Stimulated activated CD8-positive, alpha-beta memory T cell treated with anti-CD3 and anti-CD28 coated beads, Interleukin-12 subunit alpha, Interleukin-12 subunit beta, amount 100 ng/mL, for 24 hours (primary cell): Measurements from ENCODE around the gene JAK3.
"Not testable (repeated sequence)": the region's sequence is repeated elsewhere in the genome, so short reads cannot be mapped to it uniquely, and the experiment has no call there.

Source experiments
- DNase-seq: peaks from one replicate; pipeline ENCODE4 v3.0.0-alpha.2; 2020; ENCODE audit errors: extremely low read depth

Gene JAK3

DNA sequence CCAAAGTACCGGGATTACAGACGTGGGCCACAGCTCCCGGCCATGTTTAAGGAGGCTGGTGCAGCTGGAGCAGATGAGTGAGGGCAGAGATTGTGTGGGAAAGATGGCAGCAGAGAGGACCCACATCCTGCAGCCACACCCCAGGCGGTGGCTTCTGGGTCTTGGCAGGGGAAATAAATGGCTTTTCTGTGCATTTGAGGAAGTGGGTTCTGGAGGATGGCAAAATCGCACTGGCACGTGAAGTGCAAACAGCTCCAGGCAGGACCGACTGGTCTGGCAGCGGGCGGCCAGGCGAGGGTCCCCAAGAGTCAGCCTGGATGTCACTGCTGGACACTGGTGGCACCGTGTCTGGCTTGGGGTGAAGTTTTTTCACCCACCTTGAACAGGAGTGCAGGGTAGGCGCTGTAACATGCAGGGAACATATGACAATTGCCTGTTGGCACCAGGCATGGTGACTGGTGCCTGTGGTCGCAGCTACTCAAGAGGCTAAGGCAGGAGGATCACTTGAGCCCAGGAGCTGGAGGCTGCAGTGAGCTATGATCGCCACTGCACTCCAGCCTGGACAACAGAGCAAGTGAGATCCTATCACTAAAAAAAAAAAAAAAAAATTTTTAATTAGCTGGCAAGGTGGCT lies 44.4 kb downstream of the JAK3 start:
- DNase-seq: no peak

GRCh38 chr19:17802137-17802858 lies 45.5 kb downstream of the JAK3 start:
- no peak for DNase-seq

- DNase-seq: not testable (repeated sequence)
Observed at GRCh38 chr19:17798599-17798998, 49.2 kb downstream of the JAK3 start.

- DNase-seq: no peak
Observed at GRCh38 chr19:17797424-17798201, 50.2 kb downstream of the JAK3 start.

DNA sequence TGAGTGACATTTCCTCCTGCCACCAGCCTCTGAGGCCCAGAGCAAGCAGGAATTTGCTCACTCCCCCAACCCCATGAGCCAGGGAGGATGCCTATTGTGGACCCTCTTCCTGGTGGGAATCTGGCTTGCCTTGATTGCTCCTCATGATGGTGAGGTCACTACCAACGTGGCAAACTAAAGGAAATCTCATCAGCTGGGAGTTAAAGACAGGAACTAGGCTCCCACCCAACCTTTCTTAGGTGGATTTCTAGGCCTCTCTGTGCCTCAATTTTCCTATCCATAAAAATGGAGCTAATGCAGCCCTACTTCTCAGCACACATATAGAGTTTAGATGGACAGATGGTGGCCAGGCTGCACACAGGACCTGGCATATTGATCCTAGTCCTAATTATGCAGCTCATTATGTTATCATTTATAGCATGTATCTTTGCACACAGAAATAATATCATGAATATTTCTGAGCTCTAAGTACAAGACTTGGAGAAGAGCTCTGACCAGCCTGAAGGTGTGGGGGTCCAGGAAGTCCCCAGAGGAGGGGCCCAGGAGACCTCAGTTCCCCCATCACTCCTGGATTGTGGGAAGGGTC lies 50.9 kb downstream of the JAK3 start:
- DNase-seq: no peak

- no peak for DNase-seq
Observed at GRCh38 chr19:17796013-17796837, 51.6 kb downstream of the JAK3 start.

GRCh38 chr19:17795495-17795856 lies 52.3 kb downstream of the JAK3 start:
- DNase-seq: no peak

- DNase-seq: no peak
Observed at GRCh38 chr19:17794731-17795494, 52.9 kb downstream of the JAK3 start, which contains the start of gene B3GNT3. B3GNT3 (plus strand) TSS chr19:17795138; CDS start chr19:17807808, 12,670 bp downstream.

DNA sequence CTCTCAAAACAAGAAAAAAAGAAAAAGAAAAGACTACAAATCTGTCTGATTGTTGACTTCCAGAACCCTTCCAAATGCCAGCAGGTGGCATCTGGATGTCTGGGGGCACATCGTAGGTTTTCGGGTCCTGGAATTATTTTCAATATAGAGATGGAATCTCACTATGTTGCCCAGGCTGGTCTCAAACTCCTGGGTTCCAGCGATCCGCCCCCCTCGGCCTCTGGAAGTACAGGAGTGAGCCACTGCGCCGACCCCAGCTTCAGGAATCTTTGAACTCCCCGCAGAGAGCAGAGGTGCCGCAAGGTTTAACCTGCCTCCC lies 53.4 kb downstream of the JAK3 start:
- DNase-seq: no peak

DNA sequence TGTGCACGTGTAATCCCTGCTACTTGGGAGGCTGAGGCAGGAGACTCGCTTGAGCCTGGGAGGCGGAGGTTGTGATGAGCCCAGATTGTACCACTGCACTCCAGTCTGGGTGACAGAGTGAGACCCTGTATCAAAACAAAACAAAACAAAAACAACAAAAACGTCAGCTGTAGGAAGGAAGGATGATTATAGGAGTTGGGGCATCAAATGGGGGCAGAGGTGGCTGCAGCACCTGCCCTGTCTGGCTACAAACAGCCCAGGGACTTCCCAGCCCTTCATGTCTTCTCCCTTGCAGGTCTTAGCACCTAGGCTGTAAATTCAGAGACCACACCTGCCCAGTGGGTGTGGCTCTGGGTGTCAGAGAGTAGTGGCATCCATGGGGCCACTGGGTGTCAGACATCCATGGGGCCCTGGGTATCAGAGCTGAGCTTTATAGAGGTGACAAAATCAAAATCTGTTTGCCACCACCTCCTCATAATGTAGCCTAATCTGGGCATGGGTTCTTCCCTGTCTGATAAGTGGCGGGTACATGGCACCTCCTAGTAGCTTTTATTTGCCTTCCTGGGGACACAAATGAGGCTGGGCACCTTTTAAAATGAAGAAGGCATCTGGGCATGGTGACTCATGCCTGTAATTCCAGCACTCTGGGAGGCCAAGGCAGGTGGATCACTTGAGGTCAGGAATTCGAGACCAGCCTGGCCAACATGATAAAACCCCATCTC lies 57.6 kb downstream of the JAK3 start:
- no peak for DNase-seq

DNA sequence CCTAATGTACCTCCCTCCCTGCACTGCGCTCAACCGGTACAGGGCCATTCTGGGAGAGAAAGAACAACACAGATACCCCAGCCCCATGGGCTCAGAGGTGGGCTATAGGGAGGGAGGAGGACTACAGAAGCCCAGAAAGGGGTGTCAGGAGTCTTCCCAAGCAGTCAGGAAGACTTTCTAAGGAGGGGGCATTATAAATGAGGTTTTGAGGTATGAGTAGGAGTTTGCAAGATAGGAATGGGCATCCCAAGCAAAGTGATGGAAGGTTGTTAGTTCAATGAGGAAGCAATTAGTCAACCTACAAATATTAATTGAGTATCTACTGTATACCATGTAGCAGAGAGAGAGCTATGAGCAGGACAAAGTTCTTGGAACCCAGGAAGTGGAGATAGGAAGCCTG lies 59.1 kb downstream of the JAK3 start:
- DNase-seq: no peak

GRCh38 chr19:17787274-17787913 lies 60.4 kb downstream of the JAK3 start:
- no peak for DNase-seq

DNA sequence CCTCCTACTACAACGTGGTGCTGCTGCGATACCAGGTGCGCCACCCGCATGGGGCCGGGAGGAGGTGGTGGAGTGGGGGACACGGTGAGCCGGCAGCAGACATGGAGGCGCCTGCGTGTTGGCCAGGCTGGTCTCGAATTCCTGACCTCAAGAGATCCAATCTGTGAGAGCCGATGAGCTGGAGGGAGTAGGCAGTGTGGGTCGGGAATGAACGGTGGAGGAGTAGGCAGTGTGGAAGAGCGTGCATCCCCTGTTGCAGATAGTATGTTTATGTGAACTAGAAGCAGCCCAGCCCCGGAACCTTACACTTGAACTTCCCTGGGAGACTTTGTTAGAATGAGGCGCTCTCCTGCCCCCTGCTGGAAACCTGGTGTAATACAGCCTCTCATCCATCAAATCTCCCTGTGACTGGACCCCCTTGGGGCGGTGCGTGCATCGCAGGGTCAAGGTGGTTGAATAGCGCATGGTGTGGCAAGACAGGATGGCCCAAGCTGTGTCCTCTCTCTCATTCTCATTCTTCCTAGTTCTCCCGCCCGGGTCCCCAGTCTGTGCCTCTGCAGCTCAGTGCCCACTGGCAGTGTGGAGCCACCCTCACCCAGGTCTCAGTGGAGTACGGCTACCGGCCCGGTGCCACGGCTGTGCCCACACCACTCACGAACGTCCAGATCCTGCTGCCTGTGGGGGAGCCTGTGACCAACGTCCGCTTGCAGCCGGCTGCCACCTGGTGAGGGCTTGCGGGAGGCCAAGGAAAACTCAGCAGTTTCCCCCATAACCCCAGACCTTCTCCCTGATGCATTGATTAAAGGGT lies 63.4 kb downstream of the JAK3 start:
- DNase-seq: no peak

DNA sequence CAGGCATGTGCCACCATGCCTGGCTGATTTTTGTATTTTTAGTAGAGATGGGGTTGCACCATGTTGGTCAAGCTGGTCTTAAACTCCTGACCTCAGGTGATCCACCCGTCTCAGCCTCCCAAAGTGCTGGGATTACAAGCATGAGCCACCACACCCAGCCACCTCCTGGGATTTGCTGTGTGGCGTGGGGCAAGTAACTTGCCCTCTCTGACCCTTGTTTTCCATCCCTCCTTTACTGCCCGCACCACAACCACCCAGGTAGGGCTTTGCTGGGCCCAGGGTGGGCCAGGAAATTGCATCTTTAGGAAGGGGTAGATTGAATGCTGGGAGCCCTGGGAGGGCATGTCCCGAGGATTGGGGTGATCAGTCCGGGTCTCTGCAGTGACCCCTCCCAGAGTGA lies 64.1 kb downstream of the JAK3 start:
- DNase-seq: not testable (repeated sequence)

GRCh38 chr19:17780781-17781180 lies 67.0 kb downstream of the JAK3 start:
- DNase-seq: no peak

GRCh38 chr19:17778968-17779929 lies 68.5 kb downstream of the JAK3 start:
- no peak for DNase-seq

DNA sequence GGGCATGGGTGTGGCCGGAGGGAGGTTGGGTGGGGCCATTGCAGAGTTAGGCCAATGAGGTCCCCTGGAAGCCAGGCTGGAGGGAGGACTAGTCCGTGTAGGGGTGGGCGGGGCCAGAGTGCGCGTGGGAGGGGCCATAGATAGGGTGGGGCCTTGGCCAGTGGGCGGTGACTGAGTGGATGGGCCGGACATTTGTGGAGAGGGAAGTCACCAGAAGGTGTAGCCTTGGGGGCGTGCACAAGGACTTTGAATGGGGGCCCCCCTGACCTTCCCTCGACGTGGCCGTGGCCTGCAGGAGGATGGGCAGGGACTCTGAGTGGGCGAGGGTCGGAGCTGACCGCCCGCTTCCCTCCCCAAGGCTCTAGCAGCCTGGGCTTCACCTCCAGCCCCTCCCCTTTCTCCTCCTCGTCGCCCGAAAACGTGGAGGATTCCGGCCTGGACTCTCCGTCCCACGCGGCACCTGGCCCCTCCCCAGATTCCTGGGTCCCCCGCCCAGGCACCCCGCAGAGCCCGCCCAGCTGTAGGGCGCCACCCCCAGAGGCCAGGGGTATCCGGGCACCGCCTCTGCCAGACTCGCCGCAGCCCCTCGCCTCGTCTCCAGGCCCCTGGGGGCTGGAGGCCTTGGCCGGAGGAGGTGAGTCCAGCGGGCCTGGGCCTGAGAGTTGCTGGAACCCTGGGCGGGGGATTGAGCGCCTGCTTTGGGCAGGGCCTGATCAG lies 69.4 kb downstream of the JAK3 start:
- DNase-seq: no peak
